ENCODE data around the gene GRIK3. TPM values are rescaled to one million over a fixed set of nuclear protein-coding genes. Genes with fewer than 3 reads are reported as not detected.

Gene GRIK3
- total and polyA plus RNA-seq, 4 donors, result 0.68 to 1.6 TPM; not detected in 2

GRCh38 chr1:36884801-36885200 is 149.5 kb downstream of the GRIK3 start:
- intact Hi-C loops (cut with DNase I), result no loop called here
- H3K27ac ChIP-seq (ENCODE audit: low read depth in 1 of 2, low read length in 2 of 2), result no peak overlapping the region
- H3K4me3 ChIP-seq (ENCODE audit: low read length in 2 of 2), result no peak overlapping the region
- no peaks in the 10 kb centered on the region for H3K9me3 ChIP-seq (ENCODE audit: control insufficient read depth, low read length)
- no peaks in the 10 kb centered on the region for H3K27me3 ChIP-seq (ENCODE audit: control insufficient read depth in 1 of 2, insufficient read depth in 2 of 2, low read length in 1 of 2)
- H3K4me1 ChIP-seq (ENCODE audit: control insufficient read depth in 1 of 2, insufficient read depth in 2 of 2, low read length in 2 of 2), result no peaks in the 10 kb centered on the region
- no peak for DNase-seq
- 59 to 64% methylated on average over 4 of the region's 4 CpGs for WGBS, 2 donors
- ATAC-seq (ENCODE audit: low FRiP score), result no peak
- no peaks in the 10 kb centered on the region for H3K36me3 ChIP-seq (ENCODE audit: control insufficient read depth in 1 of 2, insufficient read depth in 2 of 2, low read length in 1 of 2)

GRCh38 chr1:36884029-36884701 is 150.2 kb downstream of the GRIK3 start:
- H3K36me3 ChIP-seq (ENCODE audit: control insufficient read depth in 1 of 2, insufficient read depth in 2 of 2, low read length in 1 of 2), result no peaks in the 10 kb centered on the region
- H3K4me3 ChIP-seq (ENCODE audit: low read length in 2 of 2), result no peak overlapping the region
- 67 to 71% methylated on average over 8 of the region's 8 CpGs for WGBS, 2 donors
- H3K27ac ChIP-seq (ENCODE audit: low read depth in 1 of 2, low read length in 2 of 2), result no peak overlapping the region
- intact Hi-C loops (cut with DNase I), result no loop called here
- H3K27me3 ChIP-seq (ENCODE audit: control insufficient read depth in 1 of 2, insufficient read depth in 2 of 2, low read length in 1 of 2), result no peaks in the 10 kb centered on the region
- no peaks in the 10 kb centered on the region for H3K9me3 ChIP-seq (ENCODE audit: control insufficient read depth, low read length)
- DNase-seq (no peak), ATAC-seq (ENCODE audit: low FRiP score) (no peak)
- no peaks in the 10 kb centered on the region for H3K4me1 ChIP-seq (ENCODE audit: control insufficient read depth in 1 of 2, insufficient read depth in 2 of 2, low read length in 2 of 2)

- no peaks in the 10 kb centered on the region for H3K4me1 ChIP-seq (ENCODE audit: control insufficient read depth in 1 of 2, insufficient read depth in 2 of 2, low read length in 2 of 2)
- H3K27ac ChIP-seq (ENCODE audit: low read depth in 1 of 2, low read length in 2 of 2), result no peak overlapping the region
- no peak for ATAC-seq (ENCODE audit: low FRiP score)
- no peak overlapping the region for H3K4me3 ChIP-seq (ENCODE audit: low read length in 2 of 2)
- WGBS, 2 donors, result 84 to 93% methylated on average over 3 of the region's 3 CpGs
- intact Hi-C loops (cut with DNase I), result no loop called here
- no peak for DNase-seq
- no peaks in the 10 kb centered on the region for H3K9me3 ChIP-seq (ENCODE audit: control insufficient read depth, low read length)
- H3K36me3 ChIP-seq (ENCODE audit: control insufficient read depth in 1 of 2, insufficient read depth in 2 of 2, low read length in 1 of 2), result no peaks in the 10 kb centered on the region
- no peaks in the 10 kb centered on the region for H3K27me3 ChIP-seq (ENCODE audit: control insufficient read depth in 1 of 2, insufficient read depth in 2 of 2, low read length in 1 of 2)
Observed at GRCh38 chr1:36883315-36883949, 150.9 kb downstream of the GRIK3 start.

- Histone ChIP-seq H3K27me3 (ENCODE audit: control insufficient read depth in 1 of 2, insufficient read depth in 2 of 2, low read length in 1 of 2) (no peaks in the 10 kb centered on the region), H3K4me3 (ENCODE audit: low read length in 2 of 2) (no peak overlapping the region), H3K9me3 (ENCODE audit: control insufficient read depth, low read length) (no peaks in the 10 kb centered on the region), H3K4me1 (ENCODE audit: control insufficient read depth in 1 of 2, insufficient read depth in 2 of 2, low read length in 2 of 2) (no peaks in the 10 kb centered on the region), H3K36me3 (ENCODE audit: control insufficient read depth in 1 of 2, insufficient read depth in 2 of 2, low read length in 1 of 2) (no peaks in the 10 kb centered on the region), H3K27ac (ENCODE audit: low read depth in 1 of 2, low read length in 2 of 2) (no peak overlapping the region)
- ATAC-seq (ENCODE audit: low FRiP score) (no peak), DNase-seq (no peak)
- WGBS, 2 donors, result 87 to 91% methylated on average over 11 of the region's 11 CpGs
- intact Hi-C loops (cut with DNase I), result no loop called here
Observed at GRCh38 chr1:36882536-36883285, 151.6 kb downstream of the GRIK3 start.

- Histone ChIP-seq H3K36me3 (ENCODE audit: control insufficient read depth in 1 of 2, insufficient read depth in 2 of 2, low read length in 1 of 2) (no peaks in the 10 kb centered on the region), H3K4me1 (ENCODE audit: control insufficient read depth in 1 of 2, insufficient read depth in 2 of 2, low read length in 2 of 2) (no peaks in the 10 kb centered on the region), H3K9me3 (ENCODE audit: control insufficient read depth, low read length) (no peaks in the 10 kb centered on the region), H3K4me3 (ENCODE audit: low read length in 2 of 2) (no peak overlapping the region), H3K27ac (ENCODE audit: low read depth in 1 of 2, low read length in 2 of 2) (no peak overlapping the region), H3K27me3 (ENCODE audit: control insufficient read depth in 1 of 2, insufficient read depth in 2 of 2, low read length in 1 of 2) (no peaks in the 10 kb centered on the region)
- WGBS, 2 donors, result 85 to 88% methylated on average over 6 of the region's 6 CpGs
- peak in 1 of 2 donors; percentile 28 for DNase-seq
- intact Hi-C loops (cut with DNase I), result no loop called here
- ATAC-seq (ENCODE audit: low FRiP score), result no peak
Observed at GRCh38 chr1:36881541-36881940, 152.8 kb downstream of the GRIK3 start.

- WGBS, 2 donors, result 68 to 84% methylated on average over 3 of the region's 3 CpGs
- H3K27ac ChIP-seq (ENCODE audit: low read depth in 1 of 2, low read length in 2 of 2), result no peak overlapping the region
- no peaks in the 10 kb centered on the region for H3K36me3 ChIP-seq (ENCODE audit: control insufficient read depth in 1 of 2, insufficient read depth in 2 of 2, low read length in 1 of 2)
- no peaks in the 10 kb centered on the region for H3K9me3 ChIP-seq (ENCODE audit: control insufficient read depth, low read length)
- no peak overlapping the region for H3K4me3 ChIP-seq (ENCODE audit: low read length in 2 of 2)
- no peaks in the 10 kb centered on the region for H3K4me1 ChIP-seq (ENCODE audit: control insufficient read depth in 1 of 2, insufficient read depth in 2 of 2, low read length in 2 of 2)
- no peak for DNase-seq
- ATAC-seq (ENCODE audit: low FRiP score), result no peak
- intact Hi-C loops (cut with DNase I), result no loop called here
- no peaks in the 10 kb centered on the region for H3K27me3 ChIP-seq (ENCODE audit: control insufficient read depth in 1 of 2, insufficient read depth in 2 of 2, low read length in 1 of 2)
Observed at GRCh38 chr1:36881068-36881405, 153.3 kb downstream of the GRIK3 start.

GRCh38 chr1:36880155-36881067 is 153.9 kb downstream of the GRIK3 start:
- Histone ChIP-seq H3K9me3 (ENCODE audit: control insufficient read depth, low read length) (no peaks in the 10 kb centered on the region), H3K27me3 (ENCODE audit: control insufficient read depth in 1 of 2, insufficient read depth in 2 of 2, low read length in 1 of 2) (no peaks in the 10 kb centered on the region), H3K27ac (ENCODE audit: low read depth in 1 of 2, low read length in 2 of 2) (no peak overlapping the region), H3K36me3 (ENCODE audit: control insufficient read depth in 1 of 2, insufficient read depth in 2 of 2, low read length in 1 of 2) (no peaks in the 10 kb centered on the region), H3K4me3 (ENCODE audit: low read length in 2 of 2) (no peak overlapping the region), H3K4me1 (ENCODE audit: control insufficient read depth in 1 of 2, insufficient read depth in 2 of 2, low read length in 2 of 2) (no peaks in the 10 kb centered on the region)
- intact Hi-C loops (cut with DNase I), result no loop called here
- DNase-seq (peak in 1 of 2 donors; percentile 54), ATAC-seq (ENCODE audit: low FRiP score) (no peak)
- WGBS, 2 donors, result 88 to 89% methylated on average over 22 of the region's 22 CpGs

GRCh38 chr1:36879613-36880012 is 154.7 kb downstream of the GRIK3 start:
- 86 to 89% methylated on average over 6 of the region's 6 CpGs for WGBS, 2 donors
- Histone ChIP-seq H3K4me1 (ENCODE audit: control insufficient read depth in 1 of 2, insufficient read depth in 2 of 2, low read length in 2 of 2) (no peaks in the 10 kb centered on the region), H3K27ac (ENCODE audit: low read depth in 1 of 2, low read length in 2 of 2) (no peak overlapping the region), H3K9me3 (ENCODE audit: control insufficient read depth, low read length) (no peaks in the 10 kb centered on the region), H3K27me3 (ENCODE audit: control insufficient read depth in 1 of 2, insufficient read depth in 2 of 2, low read length in 1 of 2) (no peaks in the 10 kb centered on the region), H3K36me3 (ENCODE audit: control insufficient read depth in 1 of 2, insufficient read depth in 2 of 2, low read length in 1 of 2) (no peaks in the 10 kb centered on the region), H3K4me3 (ENCODE audit: low read length in 2 of 2) (no peak overlapping the region)
- intact Hi-C loops (cut with DNase I), result no loop called here
- DNase-seq, result peak in 1 of 2 donors; percentile 43
- no peak for ATAC-seq (ENCODE audit: low FRiP score)
